WTC11 (cell line): ENCODE measurements around the gene CYP4F2. TPM values are rescaled to one million over a fixed set of nuclear protein-coding genes. Genes with fewer than 3 reads are reported as not detected.

Experiments
- ATAC-seq: fragments of 200-7000 bp; cut with Tn5 transposase; 2 replicates; pipeline ENCODE4 v1.10.0; 2021; ENCODE audit warnings: mild to moderate bottlenecking, moderate library complexity
- CTCF ChIA-PET: fragments of 300-600 bp; sonication (Branson Sonifier 250); formaldehyde crosslinking; loops from one replicate; lab custom pipeline; 2021; ENCODE audit warnings: antibody characterized with exemption; lab: Charles Lee
- POLR2A ChIA-PET: fragments of 350-600 bp; sonication (Branson Sonifier 250); formaldehyde crosslinking; loops from one replicate; lab custom pipeline; 2021; ENCODE audit warnings: antibody characterized with exemption; lab: Charles Lee
- DNase-seq: peaks from one replicate; pipeline ENCODE4 v3.0.0; 2021; ENCODE audit warnings: low spot score
- H3K27ac Mint-ChIP-seq: 2 replicates; pipeline ENCODE4 v1.8.0; 2021; ENCODE audit warnings: mixed read lengths
- H3K27me3 Mint-ChIP-seq: 2 replicates; pipeline ENCODE4 v1.8.0; 2021; ENCODE audit warnings: low read depth, mild to moderate bottlenecking, moderate library complexity, mixed read lengths
- H3K36me3 Mint-ChIP-seq: 2 replicates; pipeline ENCODE4 v1.8.0; 2021; ENCODE audit warnings: mixed read lengths
- H3K4me1 Mint-ChIP-seq: 2 replicates; pipeline ENCODE4 v1.8.0; 2022; ENCODE audit warnings: mixed read lengths
- H3K4me3 Mint-ChIP-seq: 2 replicates; pipeline ENCODE4 v1.8.0; 2021; ENCODE audit warnings: mild to moderate bottlenecking, moderate library complexity, mixed read lengths
- H3K9me3 Mint-ChIP-seq: 2 replicates; pipeline ENCODE4 v1.8.0; 2021; ENCODE audit warnings: mixed read lengths
- ATF1 ChIP-seq: sonication (generic); formaldehyde crosslinking; IDR thresholded peaks from 2 replicates; pipeline ENCODE4 v1.8.1; 2023; ENCODE audit warnings: mild to moderate bottlenecking, moderate library complexity, missing genetic modification reagents
- CREB1 ChIP-seq: sonication (generic); formaldehyde crosslinking; IDR thresholded peaks from 2 replicates; pipeline ENCODE4 v1.8.0; 2023; ENCODE audit warnings: mild to moderate bottlenecking, missing genetic modification reagents
- ELF4 ChIP-seq: sonication (generic); formaldehyde crosslinking; IDR thresholded peaks from 2 replicates; pipeline ENCODE4 v1.8.1; 2022; ENCODE audit warnings: low read depth, mild to moderate bottlenecking, moderate library complexity, missing genetic modification reagents
- ERG ChIP-seq: fragments of 250-450 bp; sonication (Bioruptor Pico); IDR thresholded peaks from 2 replicates; pipeline ENCODE4 v1.8.0; 2021; ENCODE audit warnings: mild to moderate bottlenecking
- FOXP4 ChIP-seq: sonication (generic); formaldehyde crosslinking; IDR thresholded peaks from 2 replicates; pipeline ENCODE4 v1.8.0; 2022; ENCODE audit warnings: mild to moderate bottlenecking, missing genetic modification reagents
- GABPB1 ChIP-seq: sonication (generic); formaldehyde crosslinking; IDR thresholded peaks from 2 replicates; pipeline ENCODE4 v1.8.1; 2023; ENCODE audit warnings: mild to moderate bottlenecking, missing genetic modification reagents
- MAX ChIP-seq: sonication (generic); formaldehyde crosslinking; IDR thresholded peaks from 2 replicates; pipeline ENCODE4 v1.8.0; 2022; ENCODE audit warnings: mild to moderate bottlenecking, missing genetic modification reagents
- MLX ChIP-seq: sonication (generic); formaldehyde crosslinking; IDR thresholded peaks from 2 replicates; pipeline ENCODE4 v1.8.1; 2023; ENCODE audit warnings: mild to moderate bottlenecking, missing genetic modification reagents, moderate library complexity
- ZMAT4 ChIP-seq: fragments of 250-450 bp; sonication (Bioruptor Pico); IDR thresholded peaks from 2 replicates; pipeline ENCODE4 v1.9.0; 2021; ENCODE audit warnings: mild to moderate bottlenecking
- ZNF396 ChIP-seq: fragments of 250-450 bp; sonication (Bioruptor Pico); IDR thresholded peaks from 2 replicates; pipeline ENCODE4 v1.8.0; 2021; ENCODE audit warnings: mild to moderate bottlenecking, moderate library complexity, borderline replicate concordance
- ZNF532 ChIP-seq: fragments of 250-450 bp; sonication (Bioruptor Pico); IDR thresholded peaks from 2 replicates; pipeline ENCODE4 v1.9.0; 2021; ENCODE audit warnings: mild to moderate bottlenecking, borderline replicate concordance
- total RNA-seq: library from RNA; stranded (reverse); gene quantifications from 3 replicates; pipeline ENCODE4 v1.2.3, GENCODE V29; 2021

Gene CYP4F2
- total RNA-seq, 1 experiment from 2014 or later, result 0.24 TPM

GRCh38 chr19:15937771-15938170 lies 39.9 kb upstream of the CYP4F2 start (continued):
- TF ChIP-seq FOXP4 (CRISPR knock-in tag) (no peak), GABPB1 (no peak), ZMAT4 (CRISPR knock-in tag) (no peak), ZNF532 (CRISPR knock-in tag) (no peak), ATF1 (CRISPR knock-in tag) (no peak), CREB1 (CRISPR knock-in tag) (no peak), ZNF396 (CRISPR knock-in tag) (no peak)

GRCh38 chr19:15936950-15937349 lies 39.1 kb upstream of the CYP4F2 start:
- no peak overlapping the region for H3K4me3 Mint-ChIP-seq
- TF ChIP-seq MLX, result no peak
- TF ChIP-seq ELF4 (CRISPR knock-in tag), result no peak
- ChIA-PET CTCF (no interaction called here), POLR2A (no interaction called here)
- no peak overlapping the region for H3K27ac Mint-ChIP-seq
- ATAC-seq (no peak), DNase-seq (no peak)
- H3K4me1 Mint-ChIP-seq, result no peaks in the 10 kb centered on the region
- H3K36me3 Mint-ChIP-seq, result peaks cover 34% of the 10 kb centered on the region
- peaks cover 42% of the 10 kb centered on the region for H3K27me3 Mint-ChIP-seq
- peaks cover 55% of the 10 kb centered on the region for H3K9me3 Mint-ChIP-seq

- peaks cover 49% of the 10 kb centered on the region for H3K9me3 Mint-ChIP-seq
- H3K4me1 Mint-ChIP-seq, result no peaks in the 10 kb centered on the region
- POLR2A ChIA-PET, result no interaction called here
Observed at GRCh38 chr19:15936173-15936572, 38.3 kb upstream of the CYP4F2 start.

More at GRCh38 chr19:15936173-15936572, 38.3 kb upstream of the CYP4F2 start:
- Mint-ChIP-seq H3K4me3 (no peak overlapping the region), H3K36me3 (peaks cover 30% of the 10 kb centered on the region), H3K27me3 (peaks cover 44% of the 10 kb centered on the region), H3K27ac (no peak overlapping the region)
- no peak for DNase-seq
- CTCF ChIA-PET, result no interaction called here
- TF ChIP-seq ERG (CRISPR knock-in tag) (no peak), MAX (CRISPR knock-in tag) (no peak)
- no peak for ATAC-seq
